ENCODE measurements around the gene WWOX.

The WWOX gene

DNA sequence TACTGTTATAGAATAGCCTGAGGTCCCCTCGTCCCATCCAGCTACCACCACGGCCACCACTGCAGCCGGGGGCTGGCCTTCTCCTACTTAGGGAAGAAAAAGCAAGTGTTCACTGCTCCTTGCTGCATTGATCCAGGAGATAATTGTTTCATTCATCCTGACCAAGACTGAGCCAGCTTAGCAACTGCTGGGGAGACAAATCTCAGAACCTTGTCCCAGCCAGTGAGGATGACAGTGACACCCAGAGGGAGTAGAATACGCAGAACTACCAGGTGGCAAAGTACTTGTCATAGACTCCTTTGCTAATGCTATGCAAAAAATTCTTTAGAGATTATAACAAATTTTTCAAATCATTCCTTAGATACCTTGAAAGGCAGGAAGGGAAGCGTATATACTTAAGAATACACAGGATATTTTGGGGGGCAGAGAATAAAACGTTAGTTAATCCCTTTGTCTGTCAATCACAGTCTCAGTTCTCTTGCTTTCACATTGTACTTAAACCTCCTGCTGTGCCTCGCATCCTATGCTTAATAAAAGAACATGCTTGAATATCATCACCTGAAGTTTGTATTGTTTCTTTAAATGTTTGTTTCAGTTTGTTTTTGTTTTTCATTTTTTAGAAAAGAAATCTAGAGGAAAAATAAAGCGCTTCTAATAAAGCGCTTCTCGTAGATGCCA, 1112.8 kb downstream of the WWOX start:
- Histone ChIP-seq H3K79me2 (ENCODE audit: insufficient read depth, low read depth) (no peaks in the 10 kb centered on the region), H2AFZ (ENCODE audit: low read depth) (no peak overlapping the region), H4K20me1 (ENCODE audit: insufficient read depth) (no peaks in the 10 kb centered on the region), H3K27me3 (ENCODE audit: insufficient read depth, low read depth) (no peaks in the 10 kb centered on the region), H3K4me1 (ENCODE audit: low read depth, poor library complexity, severe bottlenecking) (peaks cover under 1% of the 10 kb centered on the region), H3K9ac (no peak overlapping the region), H3K27ac (no peak overlapping the region), H3K4me3 (IDR thresholded peaks at IDR 0.05; ENCODE audit: insufficient read depth, low read depth, low read length) (no peak overlapping the region), H3K36me3 (ENCODE audit: insufficient read depth) (no peaks in the 10 kb centered on the region), H3K4me2 (no peak overlapping the region)
- TF ChIP-seq, protein P1, sequence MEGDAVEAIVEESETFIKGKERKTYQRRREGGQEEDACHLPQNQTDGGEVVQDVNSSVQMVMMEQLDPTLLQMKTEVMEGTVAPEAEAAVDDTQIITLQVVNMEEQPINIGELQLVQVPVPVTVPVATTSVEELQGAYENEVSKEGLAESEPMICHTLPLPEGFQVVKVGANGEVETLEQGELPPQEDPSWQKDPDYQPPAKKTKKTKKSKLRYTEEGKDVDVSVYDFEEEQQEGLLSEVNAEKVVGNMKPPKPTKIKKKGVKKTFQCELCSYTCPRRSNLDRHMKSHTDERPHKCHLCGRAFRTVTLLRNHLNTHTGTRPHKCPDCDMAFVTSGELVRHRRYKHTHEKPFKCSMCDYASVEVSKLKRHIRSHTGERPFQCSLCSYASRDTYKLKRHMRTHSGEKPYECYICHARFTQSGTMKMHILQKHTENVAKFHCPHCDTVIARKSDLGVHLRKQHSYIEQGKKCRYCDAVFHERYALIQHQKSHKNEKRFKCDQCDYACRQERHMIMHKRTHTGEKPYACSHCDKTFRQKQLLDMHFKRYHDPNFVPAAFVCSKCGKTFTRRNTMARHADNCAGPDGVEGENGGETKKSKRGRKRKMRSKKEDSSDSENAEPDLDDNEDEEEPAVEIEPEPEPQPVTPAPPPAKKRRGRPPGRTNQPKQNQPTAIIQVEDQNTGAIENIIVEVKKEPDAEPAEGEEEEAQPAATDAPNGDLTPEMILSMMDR (conservative IDR thresholded peaks at IDR 0.05; ENCODE audit: low read depth, low read length) = no peak

DNA sequence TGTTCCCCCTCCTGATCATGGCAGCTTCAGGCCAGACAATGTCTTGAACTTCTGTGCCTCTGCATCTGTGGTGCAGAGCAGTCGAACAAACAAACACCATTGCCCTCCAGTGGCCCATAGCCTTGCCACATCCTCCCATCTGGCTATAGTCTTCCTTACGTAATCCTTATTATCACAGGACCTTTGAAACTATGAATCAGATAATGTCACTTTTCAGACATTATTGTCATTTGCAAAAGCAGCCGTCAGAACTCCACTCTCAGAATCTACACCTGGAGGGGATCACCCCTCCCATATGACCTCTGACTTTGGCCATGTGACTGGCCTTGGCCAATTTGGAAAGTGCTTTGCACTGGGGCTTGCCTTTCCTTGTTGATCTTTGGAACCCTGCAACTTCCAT, 1113.8 kb downstream of the WWOX start:
- Histone ChIP-seq H3K27me3 (ENCODE audit: insufficient read depth, low read depth) (no peaks in the 10 kb centered on the region), H3K9ac (no peak overlapping the region), H3K27ac (no peak overlapping the region), H3K4me2 (no peak overlapping the region), H3K79me2 (ENCODE audit: insufficient read depth, low read depth) (no peaks in the 10 kb centered on the region), H2AFZ (ENCODE audit: low read depth) (no peak overlapping the region), H3K4me3 (IDR thresholded peaks at IDR 0.05; ENCODE audit: insufficient read depth, low read depth, low read length) (no peak overlapping the region), H4K20me1 (ENCODE audit: insufficient read depth) (no peaks in the 10 kb centered on the region), H3K4me1 (ENCODE audit: low read depth, poor library complexity, severe bottlenecking) (peaks cover 10% of the 10 kb centered on the region), H3K36me3 (ENCODE audit: insufficient read depth) (no peaks in the 10 kb centered on the region)
- TF ChIP-seq, protein P1 (conservative IDR thresholded peaks at IDR 0.05; ENCODE audit: low read depth, low read length) = no peak

DNA sequence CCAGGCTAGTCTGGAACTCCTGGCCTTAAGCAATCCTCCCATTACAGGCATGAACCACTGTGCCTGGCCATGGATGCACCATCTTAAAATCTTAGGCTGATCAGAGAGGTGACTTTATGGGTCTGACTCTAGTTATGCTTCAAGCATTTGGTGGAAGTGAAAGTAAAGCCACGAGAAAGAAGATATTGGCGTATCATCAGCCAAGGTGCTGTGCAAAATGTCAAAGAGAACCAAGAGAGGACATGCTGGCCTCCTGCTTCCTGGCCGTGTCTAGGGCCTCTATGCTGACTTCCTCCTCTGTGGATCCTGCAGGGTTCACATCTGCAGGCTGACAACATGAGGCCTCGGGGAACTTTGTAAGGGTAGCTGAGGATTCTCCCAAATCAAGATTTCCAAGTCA, 1115.8 kb downstream of the WWOX start:
- TF ChIP-seq, protein P1 (conservative IDR thresholded peaks at IDR 0.05; ENCODE audit: low read depth, low read length) = no peak

DNA sequence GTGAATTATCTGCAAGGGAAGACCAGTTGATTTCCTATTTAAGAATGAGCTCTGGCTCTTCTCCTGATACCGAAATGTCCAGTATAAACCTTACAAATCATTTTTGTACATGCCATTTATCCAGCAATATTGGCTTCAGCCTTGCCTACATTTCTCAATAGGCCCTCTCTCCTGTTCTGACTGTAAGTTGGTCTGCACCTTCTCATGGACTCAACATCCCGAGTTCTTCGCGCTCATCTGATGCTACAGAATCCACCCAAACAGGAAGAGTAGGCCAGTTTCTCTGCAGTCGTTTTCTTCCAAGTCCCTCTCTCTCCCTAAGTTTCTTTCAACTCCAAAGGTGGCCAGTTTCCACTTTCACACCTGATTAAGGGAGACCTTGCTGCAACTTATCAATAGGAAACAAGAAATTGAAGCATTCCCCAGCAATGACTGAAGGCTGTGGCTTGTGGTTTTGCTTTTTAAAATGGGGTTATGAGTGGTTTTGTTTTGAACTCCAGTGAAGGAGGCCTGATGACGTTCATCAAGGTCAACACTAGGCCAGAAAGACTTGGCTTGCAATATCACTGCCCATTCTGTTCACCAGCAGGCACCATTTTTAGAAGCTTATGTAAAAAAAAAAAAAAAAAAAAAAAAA, 1118.0 kb downstream of the WWOX start:
- Histone ChIP-seq H2AFZ (ENCODE audit: low read depth) (no peak overlapping the region), H4K20me1 (ENCODE audit: insufficient read depth) (no peaks in the 10 kb centered on the region), H3K9ac (no peak overlapping the region), H3K79me2 (ENCODE audit: insufficient read depth, low read depth) (no peaks in the 10 kb centered on the region), H3K4me3 (IDR thresholded peaks at IDR 0.05; ENCODE audit: insufficient read depth, low read depth, low read length) (no peak overlapping the region), H3K4me2 (no peak overlapping the region), H3K27me3 (ENCODE audit: insufficient read depth, low read depth) (no peaks in the 10 kb centered on the region), H3K4me1 (ENCODE audit: low read depth, poor library complexity, severe bottlenecking) (peaks cover 13% of the 10 kb centered on the region), H3K36me3 (ENCODE audit: insufficient read depth) (no peaks in the 10 kb centered on the region), H3K27ac (no peak overlapping the region)
- TF ChIP-seq, protein P1 (conservative IDR thresholded peaks at IDR 0.05; ENCODE audit: low read depth, low read length) = no peak

More for the DNA sequence above, 1115.8 kb downstream of the WWOX start:
- Histone ChIP-seq H3K79me2 (ENCODE audit: insufficient read depth, low read depth) (no peaks in the 10 kb centered on the region), H3K9ac (no peak overlapping the region), H3K27me3 (ENCODE audit: insufficient read depth, low read depth) (no peaks in the 10 kb centered on the region), H3K27ac (no peak overlapping the region), H3K36me3 (ENCODE audit: insufficient read depth) (no peaks in the 10 kb centered on the region), H3K4me2 (no peak overlapping the region), H3K4me3 (IDR thresholded peaks at IDR 0.05; ENCODE audit: insufficient read depth, low read depth, low read length) (no peak overlapping the region), H2AFZ (ENCODE audit: low read depth) (no peak overlapping the region), H4K20me1 (ENCODE audit: insufficient read depth) (no peaks in the 10 kb centered on the region), H3K4me1 (ENCODE audit: low read depth, poor library complexity, severe bottlenecking) (peaks cover 13% of the 10 kb centered on the region)

Measured in KMS-11 (cell line).